Central memory CD4-positive, alpha-beta T cell (primary cell): ENCODE measurements around the gene UTY.

Experiments used
- DNase-seq: peaks from one replicate; pipeline ENCODE4 v3.0.0; 2022
- total RNA-seq, 3 experiments: gene quantifications; one replicate each; lab custom pipeline; 2026; lab: John Stamatoyannopoulos, UW

UTY gene
- 41.7 to 309 (median 149) reads per million in 3 experiments for total RNA-seq

- DNase-seq = no peak
Observed at GRCh38 chrY:13479828-13480227, at the start of gene UTY. UTY (minus strand) TSS chrY:13480033; CDS start chrY:13479665, 368 bp downstream.

- no peak for DNase-seq
Observed at GRCh38 chrY:13520474-13520873, 40.6 kb upstream of the UTY start.

GRCh38 chrY:13501215-13501614 is 21.4 kb upstream of the UTY start:
- no peak for DNase-seq

- DNase-seq = no peak
Observed at GRCh38 chrY:13493737-13494136, 13.9 kb upstream of the UTY start.

- DNase-seq = no peak
Observed at GRCh38 chrY:13492408-13492807, 12.6 kb upstream of the UTY start.

- DNase-seq = no peak
Observed at GRCh38 chrY:13488738-13489137, 8.9 kb upstream of the UTY start.

GRCh38 chrY:13479121-13479711 is 617 bp downstream of the UTY start:
- no peak for DNase-seq

GRCh38 chrY:13478126-13478785 is 1.6 kb downstream of the UTY start:
- DNase-seq = no peak

GRCh38 chrY:13474997-13475396 is 4.8 kb downstream of the UTY start:
- no peak for DNase-seq

- DNase-seq = no peak
Observed at GRCh38 chrY:13451572-13451971, 28.3 kb downstream of the UTY start.

GRCh38 chrY:13450596-13451130 is 29.2 kb downstream of the UTY start:
- DNase-seq = no peak

GRCh38 chrY:13445566-13445965 is 34.3 kb downstream of the UTY start:
- DNase-seq = no peak

GRCh38 chrY:13443146-13443545 is 36.7 kb downstream of the UTY start:
- DNase-seq = no peak

- no peak for DNase-seq
Observed at GRCh38 chrY:13440811-13441210, 39.0 kb downstream of the UTY start.

- DNase-seq = no peak
Observed at GRCh38 chrY:13435968-13436937, 43.6 kb downstream of the UTY start.

- no peak for DNase-seq
Observed at GRCh38 chrY:13435206-13435967, 44.4 kb downstream of the UTY start.

GRCh38 chrY:13432293-13433025 is 47.4 kb downstream of the UTY start:
- no peak for DNase-seq

- no peak for DNase-seq
Observed at GRCh38 chrY:13429551-13429950, 50.3 kb downstream of the UTY start.

GRCh38 chrY:13423281-13423732 is 56.5 kb downstream of the UTY start:
- DNase-seq = no peak

GRCh38 chrY:13416869-13417661 is 62.8 kb downstream of the UTY start:
- DNase-seq = no peak

GRCh38 chrY:13415556-13415955 is 64.3 kb downstream of the UTY start:
- no peak for DNase-seq
